Prostate gland (tissue), 2 donors: ENCODE data around the gene TSHZ1.

ENCODE experiments used
- CTCF ChIP-seq, 4 experiments: fragments of 200-600 bp in 2 of 4; fragments of 450-650 bp in 2 of 4; sonication (generic) in 2 of 4; IDR thresholded peaks; 1 replicate in 3 of 4; 2 replicates in 1 of 4; pipeline ENCODE4 v1.5.1; 2016 to 2019; ENCODE audit warnings: antibody characterized with exemption in 4 of 4, mild to moderate bottlenecking in 2 of 4, moderate library complexity in 2 of 4
- POLR2A ChIP-seq: fragments of 450-650 bp; IDR thresholded peaks from one replicate; pipeline ENCODE4 v1.6.1; 2016; ENCODE audit warnings: antibody characterized with exemption, mild to moderate bottlenecking
- POLR2AphosphoS5 ChIP-seq: sonication (generic); formaldehyde crosslinking; IDR thresholded peaks from one replicate; pipeline ENCODE4 v1.6.1; 2017; ENCODE audit warnings: antibody characterized with exemption

- TF ChIP-seq CTCF (IDR thresholded peaks at IDR 0.05) (no peak), POLR2A (no peak), POLR2AphosphoS5 (no peak)
Observed at GRCh38 chr18:75249175-75249518, 38.5 kb downstream of the TSHZ1 start.
